HG03060 (cell line): ENCODE data around the gene HDAC4.

Source experiments
- ATAC-seq: cut with Tn5 transposase; IDR thresholded peaks from one replicate; pipeline ENCODE4 v1.9.1; 2021; ENCODE audit warnings: low read depth, moderate number of reproducible peaks; ENCODE audit not compliant: unreplicated experiment

The HDAC4 gene

DNA sequence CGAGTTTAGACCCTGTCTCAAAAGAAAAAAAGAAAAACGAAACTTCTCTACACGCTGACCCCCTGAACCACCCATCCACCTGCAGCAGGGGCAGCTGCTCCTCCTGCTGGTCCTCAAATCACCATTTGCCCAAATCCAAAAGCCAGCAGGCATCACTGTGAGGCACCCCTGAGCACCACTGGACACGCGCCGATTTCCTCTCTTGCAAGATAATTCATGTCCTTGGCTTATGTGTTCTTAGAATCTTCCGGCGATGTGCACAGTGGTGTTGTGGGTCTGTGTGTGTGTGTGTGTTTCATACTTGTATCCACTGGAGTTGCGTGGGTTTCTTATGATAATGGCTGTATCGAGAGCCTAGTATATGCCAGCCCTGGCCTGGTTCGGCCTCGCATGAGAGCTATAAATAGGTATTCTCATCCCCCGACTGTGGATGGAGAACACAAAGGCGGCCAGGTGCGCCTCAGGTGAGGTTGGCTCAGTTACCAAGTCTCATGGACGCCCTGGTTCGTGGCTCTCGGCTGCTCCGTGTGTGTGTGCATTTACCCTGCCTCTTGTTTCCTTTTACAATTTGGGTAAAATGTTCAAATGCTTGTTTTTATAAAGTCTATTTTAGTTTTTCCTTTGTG lies 235.5 kb downstream of the HDAC4 start:
- no peak for ATAC-seq

DNA sequence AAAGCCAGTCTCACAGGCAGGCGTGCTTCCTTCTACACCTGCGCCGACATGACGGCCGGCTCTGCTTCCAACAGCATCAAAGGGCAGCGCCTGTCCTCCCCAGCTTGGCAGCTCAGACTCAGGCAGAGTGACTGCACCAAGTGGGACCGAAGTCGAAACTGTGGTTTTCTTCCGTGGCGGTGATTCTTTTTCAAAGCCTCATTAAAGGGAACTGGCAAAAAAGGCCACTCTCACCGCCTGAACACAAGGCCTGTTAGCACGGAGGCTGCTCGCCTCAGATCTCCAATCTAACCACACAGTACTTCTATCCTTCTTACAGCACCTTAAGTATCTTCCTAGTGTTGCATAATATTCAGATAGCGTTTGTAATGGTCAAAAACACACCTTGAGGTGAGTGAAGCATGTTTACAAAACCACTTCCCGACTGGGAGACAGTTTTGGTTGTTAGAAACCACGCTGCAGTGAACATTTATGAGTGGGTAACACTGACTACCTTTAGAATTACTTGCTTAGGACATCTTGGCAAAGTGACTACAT lies 236.4 kb downstream of the HDAC4 start:
- no peak for ATAC-seq

GRCh38 chr2:239163688-239164334 lies 237.0 kb downstream of the HDAC4 start:
- no peak for ATAC-seq

GRCh38 chr2:239162976-239163687 lies 237.7 kb downstream of the HDAC4 start:
- no peak for ATAC-seq

GRCh38 chr2:239162141-239162821 lies 238.5 kb downstream of the HDAC4 start:
- ATAC-seq = no peak

- no peak for ATAC-seq
These were observed 239.1 kb downstream of the HDAC4 start for GRCh38 chr2:239161711-239162140.

DNA sequence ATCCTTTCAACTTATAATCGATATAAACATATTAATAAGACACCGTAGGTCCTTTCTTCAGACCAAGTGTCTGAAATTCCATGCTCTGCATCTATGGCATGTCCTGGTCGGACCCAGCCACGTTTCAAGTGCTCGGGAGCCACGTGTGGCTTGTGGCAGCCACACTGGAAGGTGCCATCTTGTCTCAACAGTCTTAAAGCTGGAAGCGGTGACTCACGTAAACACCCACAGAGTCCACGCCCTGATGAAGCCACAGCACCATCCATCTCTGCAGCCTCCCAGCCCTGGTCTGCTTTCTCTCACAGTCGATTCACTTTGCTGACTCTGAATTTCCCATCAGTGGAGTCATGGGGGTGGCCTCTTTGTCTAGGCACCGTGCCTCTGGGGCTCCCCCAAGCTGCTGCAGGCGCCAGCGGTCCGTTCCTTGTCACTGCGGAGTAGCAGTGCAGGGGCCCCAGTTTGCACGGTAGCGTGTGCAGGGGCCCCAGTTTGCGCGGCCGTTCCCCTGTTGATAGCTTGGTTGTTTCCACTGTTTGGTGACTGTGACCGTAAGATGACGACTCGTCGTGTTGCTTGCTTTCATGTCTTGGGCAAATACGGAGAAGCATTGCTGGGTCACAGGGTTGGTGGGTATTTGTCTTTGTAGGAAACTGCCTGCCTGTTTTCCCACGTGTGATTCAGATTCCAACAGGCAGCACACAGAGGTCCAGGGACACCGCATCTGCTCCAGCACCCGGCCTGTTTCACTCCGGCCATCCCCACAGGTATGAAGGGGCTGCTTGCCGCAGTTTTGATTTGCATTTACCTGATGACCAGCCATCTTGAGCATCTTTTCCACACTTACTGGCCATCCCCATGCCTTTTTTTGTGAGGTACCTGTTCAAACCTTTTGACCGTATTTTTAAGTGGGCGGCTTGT lies 240.3 kb downstream of the HDAC4 start:
- no peak for ATAC-seq

GRCh38 chr2:239159476-239159911 lies 241.3 kb downstream of the HDAC4 start:
- no peak for ATAC-seq

- no peak for ATAC-seq
These were observed 242.0 kb downstream of the HDAC4 start for GRCh38 chr2:239158641-239159475.

GRCh38 chr2:239157771-239158170 lies 243.0 kb downstream of the HDAC4 start:
- no peak for ATAC-seq

DNA sequence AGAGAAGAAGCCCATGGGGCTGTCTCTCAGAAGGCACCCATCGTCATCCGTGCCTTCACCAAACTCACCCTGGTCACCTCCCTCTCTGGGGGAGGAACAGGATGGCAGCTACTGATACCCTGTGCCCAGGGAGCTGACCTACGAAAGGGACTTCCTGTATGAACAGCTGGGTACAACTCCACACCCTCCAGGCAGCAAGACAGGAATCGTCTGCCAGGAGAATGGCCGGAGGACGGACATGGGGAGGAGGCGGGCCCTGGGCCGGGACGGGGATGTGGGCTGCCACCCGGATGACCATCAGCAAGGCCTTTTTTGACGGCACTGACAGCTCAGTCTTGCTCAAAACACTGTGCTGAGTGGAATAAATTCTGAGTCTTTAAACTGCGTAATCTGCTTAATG lies 243.6 kb downstream of the HDAC4 start:
- ATAC-seq = no peak

DNA sequence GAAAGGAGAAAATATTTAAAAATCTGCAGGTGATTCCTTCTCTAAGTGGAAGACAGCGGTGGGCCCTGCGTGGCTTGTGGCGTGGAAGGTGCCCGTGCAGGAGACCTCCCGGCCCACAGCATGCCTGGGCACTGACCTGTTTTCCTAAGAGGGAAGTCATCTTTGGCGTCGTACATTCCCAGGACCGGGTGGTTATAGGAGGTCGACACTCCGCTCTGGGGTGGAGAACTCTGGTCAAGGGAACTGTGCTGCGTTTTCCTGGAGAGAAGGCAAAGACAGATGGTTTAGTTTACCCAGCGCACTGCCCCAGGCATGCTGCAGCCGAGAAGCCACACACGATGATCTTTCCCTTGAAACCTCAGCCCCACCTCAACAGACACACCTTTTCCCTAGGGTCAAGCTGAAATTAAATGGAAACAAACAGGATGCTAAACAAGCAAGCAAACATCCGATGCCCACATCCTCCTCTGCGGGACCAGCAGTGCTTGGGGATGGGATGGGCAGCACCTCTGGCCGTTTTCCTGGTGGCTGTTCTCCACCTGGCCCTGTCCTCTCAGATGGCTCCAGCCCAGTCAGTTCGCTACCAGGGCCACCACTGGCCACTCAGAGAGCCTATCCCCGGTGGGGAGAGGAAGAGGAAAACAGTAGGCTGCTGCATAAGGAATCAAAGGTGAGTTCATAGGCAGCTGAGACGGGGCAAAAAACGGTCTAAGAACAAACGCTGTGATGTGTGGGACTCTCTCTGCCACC lies 244.1 kb downstream of the HDAC4 start:
- ATAC-seq = no peak

- no peak for ATAC-seq
These were observed 244.9 kb downstream of the HDAC4 start for GRCh38 chr2:239155806-239156480.

- ATAC-seq = no peak
These were observed 245.6 kb downstream of the HDAC4 start for GRCh38 chr2:239154971-239155805.

GRCh38 chr2:239153806-239154591 lies 246.8 kb downstream of the HDAC4 start:
- ATAC-seq = no peak

DNA sequence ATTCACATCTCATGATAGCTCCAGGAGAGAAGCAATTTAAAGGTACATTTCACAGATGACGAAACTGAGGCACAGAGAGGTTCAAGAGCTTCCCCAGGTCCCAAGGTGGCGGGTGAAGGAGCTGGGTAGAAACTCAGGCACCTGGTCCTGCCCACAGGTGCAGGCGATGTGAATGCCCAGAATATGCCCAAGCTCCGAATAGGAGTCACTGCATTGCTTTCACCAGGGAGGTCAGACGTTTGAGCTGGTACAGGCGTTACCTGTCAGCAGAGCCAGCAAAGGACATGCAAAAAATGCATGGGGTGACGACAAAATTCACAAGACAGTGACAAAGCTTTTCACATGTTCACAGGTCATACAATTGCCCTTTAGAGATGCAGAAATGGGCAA lies 247.9 kb downstream of the HDAC4 start:
- ATAC-seq = no peak
